Stimulated activated CD4-positive, alpha-beta T cell treated with anti-CD3 and anti-CD28 coated beads, TNF-alpha, amount 100 ng/mL, for 48 hours (primary cell): ENCODE measurements around the gene TENM3.

Experiments
- DNase-seq, 3 donors: peaks; one replicate each; pipeline ENCODE4 v3.0.0-alpha.2; 2020; ENCODE audit warnings: low read depth in 3 of 3

TENM3 gene

DNA sequence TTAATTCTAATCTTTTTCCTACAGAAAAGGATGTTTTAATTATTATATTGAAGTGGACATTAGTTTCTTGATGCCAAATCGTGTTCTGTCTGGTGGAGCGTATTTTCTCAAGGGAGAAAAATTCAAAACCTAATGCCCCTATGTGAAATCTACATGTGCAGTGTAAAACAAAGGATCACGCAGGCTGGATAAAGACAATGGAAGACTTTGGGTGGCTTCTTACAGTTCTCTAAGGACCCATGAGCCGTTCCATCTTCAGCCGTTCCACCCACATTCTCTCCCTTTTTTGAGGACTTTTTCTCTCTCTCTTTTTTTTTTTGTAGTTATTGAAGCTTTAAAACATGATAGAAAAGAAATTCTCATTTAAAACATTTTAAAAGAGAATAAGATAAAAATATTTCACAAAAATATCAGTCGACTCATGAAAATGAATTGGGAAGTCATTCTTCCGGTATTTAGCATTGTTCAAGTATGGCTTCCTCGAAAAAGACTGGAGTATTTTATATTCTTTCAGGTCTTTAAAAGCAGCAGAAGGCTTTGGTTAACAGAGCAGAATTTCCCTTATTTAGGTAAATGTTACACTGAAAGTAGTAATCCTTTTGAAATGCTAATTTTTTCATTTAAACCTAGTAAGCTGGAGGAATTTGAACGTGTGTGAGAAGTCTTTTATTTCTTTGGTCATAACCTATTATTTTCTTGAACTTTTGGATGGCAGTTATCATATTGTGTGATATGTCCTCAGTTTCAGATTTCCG is 11.0 kb downstream of the TENM3 start:
- no peak for DNase-seq

DNA sequence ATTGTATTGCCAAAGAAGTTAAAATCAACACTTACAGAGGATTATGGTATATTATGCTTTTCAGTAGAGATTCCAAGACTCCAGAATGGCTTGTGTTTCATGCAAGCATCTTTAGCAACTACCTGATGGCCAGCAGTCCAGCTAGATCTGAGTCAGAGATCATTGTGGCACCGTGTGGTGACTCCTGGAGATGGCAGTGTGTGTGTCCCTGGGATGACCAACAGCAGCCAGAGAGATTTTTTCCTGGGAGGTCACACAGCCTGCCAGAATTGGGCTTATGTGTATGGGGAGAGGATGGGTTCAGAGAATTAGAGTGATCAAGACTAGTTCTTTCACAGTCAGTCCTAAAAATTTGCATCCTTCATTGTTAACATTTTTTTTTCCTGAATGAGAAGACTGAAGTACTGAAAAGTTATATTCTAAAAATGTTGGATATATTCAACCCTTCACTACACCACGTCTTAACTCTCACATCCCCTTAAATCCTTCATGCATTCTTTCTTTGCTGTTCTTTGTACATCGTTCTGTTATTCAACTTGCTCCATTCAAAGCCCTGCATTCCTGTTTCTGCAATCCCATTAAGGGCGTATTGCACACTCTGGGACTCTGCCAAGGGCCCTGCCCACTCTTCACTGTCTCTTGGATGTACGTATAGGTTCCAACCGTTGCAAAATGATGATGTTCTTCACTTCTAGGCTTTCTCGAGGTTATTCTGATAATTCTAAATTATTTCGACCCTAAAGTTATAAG is 12.4 kb downstream of the TENM3 start:
- DNase-seq, result no peak

DNA sequence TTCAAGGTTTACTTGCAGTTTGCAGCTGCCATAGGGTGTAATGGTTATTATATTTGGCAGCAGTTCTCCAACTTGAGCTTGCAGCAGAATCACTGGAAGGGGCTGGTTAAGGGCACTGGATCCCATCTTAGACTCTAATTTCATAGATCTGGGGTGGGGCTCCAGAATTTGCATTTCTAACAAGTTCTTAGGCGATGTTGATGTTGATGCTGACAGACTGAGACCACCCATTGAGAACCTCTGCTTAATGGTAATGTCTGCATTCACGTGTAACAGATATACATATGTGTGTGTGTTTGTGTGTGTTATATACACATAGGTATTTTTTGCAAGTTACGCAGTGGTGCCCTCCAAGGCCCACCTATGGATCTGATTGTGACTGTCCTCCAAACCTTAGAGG is 13.8 kb downstream of the TENM3 start:
- no peak for DNase-seq

DNA sequence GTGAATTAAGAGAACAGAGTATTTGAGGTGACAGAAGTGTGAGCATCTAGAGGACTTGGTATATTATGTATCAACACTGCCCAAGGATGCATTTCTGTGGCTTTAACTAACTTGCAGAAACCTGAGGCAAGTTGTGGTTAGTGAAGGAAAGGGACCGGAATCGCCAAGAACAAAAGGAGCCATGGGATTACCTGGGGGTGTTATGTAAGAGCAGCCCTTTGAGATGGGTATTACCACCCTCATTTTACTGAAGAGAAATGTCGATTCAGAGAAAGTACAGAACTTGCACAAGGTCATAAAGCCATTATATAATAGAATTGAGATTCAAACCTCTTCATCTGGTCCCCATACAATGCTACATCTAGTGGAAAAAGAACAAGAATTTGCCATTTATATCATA is 14.3 kb downstream of the TENM3 start:
- no peak for DNase-seq

DNA sequence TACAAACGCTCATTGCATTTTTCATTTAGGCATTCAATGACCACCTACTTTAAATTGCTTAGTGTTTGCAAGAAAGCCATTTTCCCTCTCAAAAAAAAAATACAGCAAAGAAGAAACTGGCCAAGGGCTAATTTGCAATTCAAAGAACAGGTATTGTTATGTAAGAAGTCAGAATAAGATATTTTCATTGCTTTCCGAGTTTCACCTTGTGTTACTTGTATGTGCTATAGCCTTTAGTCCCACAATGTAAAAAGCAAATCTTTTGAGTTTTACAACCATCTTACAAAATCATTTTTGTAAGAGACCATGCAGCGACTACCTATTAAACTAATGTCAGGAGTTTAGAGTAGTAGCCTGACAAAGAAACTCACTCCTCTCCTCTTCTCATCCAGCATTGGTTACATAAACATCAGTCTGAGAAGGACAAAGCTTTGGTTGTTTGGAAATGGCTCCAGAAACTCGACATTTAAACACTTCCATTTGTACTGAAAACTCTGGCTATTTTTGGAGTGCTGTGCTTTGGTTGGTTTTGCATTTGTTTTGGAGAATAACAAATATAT is 15.3 kb downstream of the TENM3 start:
- DNase-seq, result no peak

DNA sequence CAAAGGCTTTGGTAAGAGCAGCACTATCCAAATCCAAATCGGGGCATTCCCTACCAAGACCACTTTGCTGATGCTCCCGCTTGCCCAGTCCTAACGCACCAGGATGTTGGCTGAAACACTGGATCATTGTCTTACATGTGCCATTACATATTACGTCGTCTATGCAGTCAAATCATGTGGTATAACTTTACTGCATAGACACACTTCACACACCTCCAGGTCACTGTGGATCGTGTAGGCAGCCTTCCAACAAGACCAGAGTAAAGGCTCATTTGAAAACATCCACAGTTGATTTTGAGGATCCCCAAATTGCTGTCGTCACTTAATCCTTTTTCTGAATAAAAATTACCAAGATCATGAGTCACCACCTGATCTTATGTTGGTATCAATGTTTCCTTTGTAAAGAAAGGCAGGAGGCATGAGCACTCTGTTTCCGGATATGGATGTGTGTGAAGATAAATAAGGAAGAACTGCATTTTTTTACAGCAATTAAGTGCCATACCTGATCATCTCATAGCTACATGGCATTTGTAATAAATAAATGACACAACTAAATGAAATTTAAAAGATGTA is 18.5 kb downstream of the TENM3 start:
- DNase-seq, result no peak

DNA sequence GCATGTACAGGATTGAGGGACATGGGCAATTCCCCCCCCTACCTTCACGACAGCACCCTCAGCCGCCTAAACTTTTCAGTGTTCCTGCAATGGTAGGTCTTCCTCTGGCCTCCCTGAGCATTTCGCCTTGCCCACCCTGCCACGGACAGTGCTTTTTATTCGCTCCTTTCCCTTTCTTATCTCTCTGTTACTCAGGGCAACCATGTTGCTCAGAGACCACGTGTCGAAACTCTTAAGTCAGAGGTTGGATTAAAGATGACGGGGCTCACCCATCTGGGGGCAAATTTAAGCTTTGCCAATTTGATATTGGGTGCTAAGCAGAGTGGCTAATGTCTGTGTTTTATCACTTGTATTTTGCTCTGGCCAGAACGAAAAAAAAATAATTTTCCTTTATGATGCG is 20.4 kb downstream of the TENM3 start:
- no peak for DNase-seq

DNA sequence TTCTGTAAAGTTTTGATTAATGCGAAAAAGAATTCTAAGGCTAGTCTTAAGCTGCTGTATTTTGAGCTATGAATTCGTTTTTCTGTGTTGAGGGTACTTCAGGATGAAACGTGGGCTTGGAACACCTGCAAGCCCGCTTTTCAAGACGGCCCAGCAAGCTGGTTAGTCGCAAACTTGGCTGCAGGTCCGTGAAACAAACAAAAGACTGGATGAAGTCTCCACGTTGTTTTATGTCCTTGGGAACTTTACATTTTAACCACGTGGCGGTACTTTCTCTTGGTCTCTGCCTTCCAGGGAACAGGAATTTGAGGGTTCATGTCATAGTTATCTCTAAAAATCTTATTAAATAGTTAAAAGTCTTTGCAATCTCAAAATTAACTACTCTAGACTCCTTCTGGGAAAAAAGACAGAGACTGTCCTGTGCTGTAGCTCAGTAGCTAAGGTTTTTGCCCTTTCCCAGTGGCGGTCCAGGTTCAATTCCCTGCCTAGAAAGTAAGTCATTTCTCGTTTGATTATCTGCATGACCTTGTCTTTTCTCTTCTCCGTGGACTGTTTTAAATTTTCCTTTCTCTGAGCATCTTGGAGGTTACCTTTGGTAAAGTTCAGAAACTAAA is 21.0 kb downstream of the TENM3 start:
- no peak for DNase-seq

DNA sequence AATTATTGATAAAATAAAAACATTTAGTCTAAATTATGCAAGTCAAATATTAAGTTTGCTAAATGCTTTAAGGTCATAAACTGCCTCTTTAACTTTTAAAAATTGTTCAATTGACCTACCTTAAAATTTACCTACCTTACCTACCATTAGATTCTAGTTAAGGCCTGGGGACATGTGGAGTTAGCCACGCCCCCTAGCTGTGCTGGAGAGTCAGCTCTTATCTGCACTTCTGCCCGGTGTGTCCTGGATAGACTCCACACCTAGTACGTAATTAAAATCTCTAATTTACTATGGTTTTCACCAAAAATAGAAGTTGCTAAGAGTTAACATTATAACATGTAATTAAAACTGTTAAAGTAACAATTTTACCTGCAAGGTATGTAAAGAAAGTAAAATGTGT is 22.7 kb downstream of the TENM3 start:
- no peak for DNase-seq

DNA sequence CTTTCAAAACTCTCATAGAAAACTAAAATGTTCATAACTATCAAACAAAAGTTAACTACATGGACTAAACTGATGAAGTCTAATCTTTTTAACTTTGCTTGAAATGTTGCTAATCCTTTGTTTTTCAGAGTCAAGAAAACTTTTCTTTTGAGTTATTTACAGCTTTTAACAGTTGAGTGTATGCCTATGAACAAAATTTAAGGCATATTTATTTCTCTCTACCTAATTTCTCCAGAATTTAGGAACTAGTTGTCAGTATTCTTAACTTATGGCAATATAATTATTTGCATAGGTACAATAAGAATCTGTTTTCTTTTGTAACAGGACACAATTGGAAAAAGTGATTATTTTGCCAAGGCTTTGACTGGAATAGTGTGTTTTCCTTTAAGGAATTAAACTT is 23.8 kb downstream of the TENM3 start:
- DNase-seq, result no peak

DNA sequence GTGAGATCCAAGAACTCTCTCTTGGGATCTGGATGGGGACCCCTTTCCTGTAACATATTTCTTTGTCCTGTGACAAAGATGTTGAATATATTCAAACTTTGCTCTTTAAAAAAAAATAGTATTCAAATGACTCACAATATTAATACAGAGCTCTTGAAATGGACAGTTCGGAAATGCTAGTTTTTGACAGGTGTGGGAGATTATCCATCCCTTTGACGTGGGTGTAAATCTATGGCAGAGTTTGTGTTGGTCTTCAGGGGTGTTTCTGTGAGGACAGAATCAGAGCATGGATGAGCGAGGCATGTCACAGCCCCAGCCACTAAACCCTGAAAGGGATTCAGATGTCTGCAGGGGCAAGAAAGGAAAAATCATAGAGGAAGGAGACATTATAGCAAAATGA is 25.8 kb downstream of the TENM3 start:
- DNase-seq, result no peak

DNA sequence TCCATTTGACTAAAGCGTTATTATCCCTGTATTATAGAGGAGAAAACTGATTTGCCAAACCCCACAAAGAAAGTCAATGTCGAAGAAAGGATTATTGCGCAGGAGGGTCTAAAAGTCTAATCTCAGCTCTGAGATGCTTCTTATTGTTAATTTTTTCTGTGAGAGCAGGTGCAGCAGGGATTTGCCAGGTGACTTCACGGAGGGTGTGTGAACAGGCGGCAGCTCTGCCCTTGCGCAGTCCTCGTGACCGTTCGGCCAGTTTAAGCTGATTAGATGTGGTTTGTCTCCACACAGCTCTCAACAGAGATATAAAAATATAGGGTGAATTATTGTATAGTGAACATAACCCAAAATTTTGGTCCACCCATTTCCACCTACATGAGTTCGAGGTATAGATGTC is 28.5 kb downstream of the TENM3 start:
- DNase-seq, result no peak

DNA sequence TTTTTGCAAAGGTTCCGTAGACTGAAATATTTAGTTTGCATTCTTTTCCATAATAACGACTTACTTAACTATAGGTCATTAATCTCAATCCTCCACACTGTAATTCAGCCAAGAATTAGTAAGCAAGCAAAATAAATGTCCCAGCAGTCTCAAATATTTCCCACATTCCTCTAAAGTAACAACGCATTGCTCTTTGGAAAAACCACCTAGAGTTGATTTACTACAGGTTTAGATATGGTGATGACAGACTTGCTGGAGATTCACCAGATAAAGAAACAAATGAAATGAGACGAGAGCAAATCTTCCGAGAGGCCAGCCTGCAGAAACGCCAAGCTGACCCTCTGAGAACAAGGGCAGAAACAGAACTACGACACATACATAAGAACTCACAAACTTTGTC is 28.9 kb downstream of the TENM3 start:
- no peak for DNase-seq

DNA sequence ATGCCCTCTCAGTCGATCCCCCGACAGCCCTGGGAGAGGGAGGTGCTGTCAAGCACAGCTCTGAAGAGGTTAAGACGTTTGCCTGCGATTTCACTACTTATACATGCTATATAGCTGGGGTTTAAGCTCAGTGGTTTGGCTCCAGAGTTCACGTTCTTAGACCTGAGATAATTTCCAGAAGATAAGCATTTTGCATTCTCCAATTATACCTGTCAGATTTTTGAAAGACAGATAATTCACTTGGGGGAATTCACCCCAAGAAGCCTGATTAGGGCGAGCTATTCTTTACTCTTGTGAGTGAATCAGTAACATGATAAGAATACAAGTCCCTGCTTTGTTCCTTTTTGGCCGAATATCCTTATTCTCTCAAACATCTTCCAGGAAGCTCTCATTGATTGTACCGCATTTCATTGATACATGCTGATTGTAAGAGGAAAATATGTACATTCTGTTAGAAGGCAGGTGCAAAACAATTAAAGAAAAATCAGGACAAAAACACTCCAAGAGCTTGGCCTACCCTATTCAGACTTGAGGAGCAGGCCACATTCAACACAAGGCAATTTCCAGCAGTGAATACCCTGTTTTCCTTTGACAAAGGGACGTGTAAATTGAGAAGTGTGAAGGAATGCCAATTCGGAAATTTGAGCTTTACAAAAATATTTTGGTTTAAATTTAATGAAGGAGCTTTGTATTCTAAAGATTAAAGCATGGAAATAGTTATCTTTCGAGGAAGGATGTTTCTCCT is 30.2 kb downstream of the TENM3 start:
- DNase-seq, result no peak

DNA sequence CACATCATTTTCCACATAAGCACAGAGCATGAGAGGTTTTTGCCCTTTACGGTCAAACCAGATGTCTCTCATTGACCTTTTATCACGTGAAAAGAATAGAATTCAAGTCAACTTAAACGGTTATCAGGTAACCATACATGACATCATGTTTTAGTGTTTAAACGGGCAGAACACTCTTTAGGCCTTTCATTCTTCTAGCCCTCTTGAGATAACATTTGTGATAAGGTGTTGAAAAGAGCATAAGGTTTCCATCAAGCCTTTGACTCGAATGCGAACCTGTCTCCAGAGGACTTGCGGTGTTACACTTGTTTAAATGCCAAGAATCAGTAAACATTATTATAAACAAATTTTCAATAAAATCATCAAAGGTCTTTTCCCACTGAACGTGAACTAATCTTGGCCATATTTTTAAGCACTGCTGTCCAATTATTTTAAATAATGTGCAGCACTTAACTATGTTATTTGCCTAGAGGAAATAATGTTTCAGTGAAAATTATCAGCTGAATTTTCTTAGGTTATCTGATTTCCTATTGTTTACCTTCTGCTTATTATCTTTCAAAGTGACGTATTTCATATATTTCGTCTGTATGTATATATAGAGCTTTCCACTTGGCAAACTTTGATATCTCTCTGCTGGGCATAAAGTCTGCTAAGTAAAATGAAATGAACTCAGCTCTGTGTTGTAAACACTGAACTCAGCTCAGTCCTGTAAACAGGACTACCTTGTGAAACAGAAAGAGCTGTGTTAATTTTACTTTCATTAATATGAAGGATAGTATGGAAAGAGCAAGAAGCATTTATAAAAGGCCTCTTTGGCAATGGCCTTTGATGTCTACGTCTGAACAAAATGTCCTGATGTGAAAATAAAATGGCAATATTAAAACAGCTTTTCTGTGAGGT is 33.3 kb downstream of the TENM3 start:
- no peak for DNase-seq

DNA sequence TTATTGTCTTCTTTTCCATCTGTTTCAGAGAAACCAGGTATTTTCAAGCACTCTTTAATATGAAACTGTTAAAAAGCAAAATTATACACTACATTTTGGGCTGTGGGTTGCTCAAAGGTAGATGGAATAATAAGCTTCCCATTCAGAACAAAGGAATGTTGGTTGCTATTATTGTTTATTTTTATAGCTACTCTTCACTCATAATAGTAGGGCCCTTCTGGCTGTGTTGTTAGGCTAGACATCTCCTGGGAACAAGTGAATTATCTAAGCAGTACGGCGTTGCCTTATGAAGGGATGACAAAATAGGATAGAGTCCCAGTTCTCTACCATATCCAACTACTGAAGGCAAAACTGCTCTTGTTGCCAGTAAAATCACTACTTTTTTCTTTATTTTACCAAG is 34.2 kb downstream of the TENM3 start:
- no peak for DNase-seq

DNA sequence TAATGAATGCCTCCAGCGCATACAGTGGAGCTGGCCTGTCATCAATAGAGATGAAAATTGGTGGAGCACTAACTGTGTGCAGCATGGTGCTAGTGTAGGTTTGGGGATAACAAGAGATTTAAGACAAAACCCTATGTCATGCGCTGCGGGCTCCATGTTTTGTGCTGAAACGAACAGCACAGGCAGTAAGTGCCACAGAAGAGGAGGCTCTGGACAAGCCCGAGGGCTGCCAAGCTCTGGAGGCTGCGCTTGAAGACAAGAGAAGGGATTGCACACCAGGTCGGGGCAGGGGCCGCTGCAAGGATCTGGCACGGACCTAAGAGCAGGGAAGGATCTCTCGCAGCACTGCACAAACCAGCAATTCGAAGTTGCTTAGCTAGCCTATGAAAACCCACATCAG is 35.5 kb downstream of the TENM3 start:
- no peak for DNase-seq

DNA sequence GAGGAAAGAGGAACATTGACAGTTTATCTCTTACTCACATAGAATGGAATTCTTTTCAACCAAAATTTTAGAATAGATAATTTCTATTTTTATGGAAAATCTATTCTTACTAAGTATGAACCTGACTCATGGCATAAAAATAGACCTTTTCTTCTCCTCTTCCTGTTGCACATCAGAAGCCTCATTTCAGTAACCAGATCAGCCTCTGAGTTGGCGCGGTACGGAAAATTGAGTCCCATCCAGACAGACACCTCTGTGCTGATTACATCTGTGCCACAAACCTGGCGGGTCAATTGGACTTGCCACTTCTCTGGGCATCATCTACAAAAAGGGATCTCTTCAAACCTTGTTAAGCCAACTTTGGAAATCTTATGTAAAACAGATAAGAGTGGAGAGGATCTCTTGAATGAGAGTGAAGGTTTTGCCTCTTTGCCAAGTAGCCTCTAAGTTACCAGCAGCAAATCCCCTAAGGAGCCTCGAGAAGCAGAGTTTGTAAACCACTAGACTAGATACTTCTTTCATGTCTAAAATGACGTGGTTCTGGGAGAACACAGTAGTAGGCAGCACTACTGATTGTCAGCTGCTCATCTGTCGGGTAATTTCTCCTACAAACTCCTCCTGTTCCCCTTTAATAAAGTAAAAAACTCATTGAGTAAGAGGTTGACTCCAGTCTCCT is 37.4 kb downstream of the TENM3 start:
- DNase-seq, result no peak

DNA sequence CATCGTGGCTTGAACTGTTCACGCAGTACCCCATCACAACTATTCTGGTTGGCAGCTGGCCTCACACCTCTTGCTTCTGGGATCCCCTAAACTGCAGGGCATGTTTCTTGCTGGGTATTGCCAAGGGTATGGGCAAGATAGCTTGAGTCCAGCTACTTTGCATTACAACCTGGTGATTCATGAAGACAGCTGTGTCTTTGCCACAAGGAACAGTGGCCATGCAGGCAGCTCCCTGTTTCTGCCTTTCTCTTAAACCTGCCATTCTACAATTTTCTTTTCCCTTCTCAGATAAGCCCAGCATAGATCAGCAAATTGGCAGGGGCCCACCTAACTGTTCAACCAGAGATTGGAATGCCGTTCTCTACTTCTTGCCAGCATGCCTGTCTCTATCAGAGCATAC is 42.8 kb downstream of the TENM3 start:
- no peak for DNase-seq

DNA sequence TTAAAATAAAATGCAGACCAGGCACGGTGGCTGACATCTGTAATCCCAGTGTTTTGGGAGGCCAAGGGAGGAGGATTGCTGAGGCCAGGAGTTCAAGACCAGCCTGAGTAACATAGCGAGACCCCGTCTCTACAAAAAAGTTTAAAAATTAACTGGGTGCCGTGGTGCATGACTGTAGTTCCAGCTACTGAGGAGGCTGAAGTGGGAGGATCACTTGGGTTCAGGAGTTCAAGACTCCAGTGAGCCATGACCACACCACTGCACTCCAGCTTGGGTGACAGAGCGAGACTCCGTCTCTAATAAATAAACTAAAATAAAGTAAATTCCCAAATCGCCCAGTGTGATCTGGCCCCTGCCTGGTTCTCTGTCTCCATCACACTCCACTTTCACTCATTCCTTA is 43.7 kb downstream of the TENM3 start:
- no peak for DNase-seq
